Measurements from ENCODE around the gene PFDN1. TPM values are rescaled to one million over a fixed set of nuclear protein-coding genes. Genes with fewer than 3 reads are reported as not detected.

The PFDN1 gene
- total RNA-seq, 1 experiment from 2014 or later: 86.1 TPM

DNA sequence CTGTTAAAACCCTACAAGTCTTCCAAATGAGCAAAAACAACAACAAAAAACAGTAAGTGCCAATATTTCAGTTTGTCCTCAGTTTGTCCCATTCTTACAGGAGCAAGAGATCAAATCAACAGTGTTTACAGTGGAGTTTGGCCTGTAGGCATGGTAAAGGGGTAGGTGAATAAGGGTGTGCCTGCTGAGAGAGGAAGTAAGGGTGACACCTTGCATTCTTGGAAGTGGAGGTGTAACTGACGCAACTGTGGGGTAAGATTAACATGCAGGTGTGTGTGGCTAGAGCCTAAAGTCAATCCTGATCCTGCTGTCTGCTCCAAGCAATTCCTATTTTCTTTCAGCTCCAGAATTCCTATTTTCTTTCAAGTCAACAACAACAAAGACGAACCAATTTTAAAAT is 43.4 kb downstream of the PFDN1 start:
- no peak for DNase-seq (ENCODE audit: low read depth)

- DNase-seq (ENCODE audit: low read depth): no peak
Measured at GRCh38 chr5:140258873-140259272, 44.0 kb downstream of the PFDN1 start.

- peak; percentile 45 for DNase-seq (ENCODE audit: low read depth)
Measured at GRCh38 chr5:140258016-140258415, 44.9 kb downstream of the PFDN1 start.

DNA sequence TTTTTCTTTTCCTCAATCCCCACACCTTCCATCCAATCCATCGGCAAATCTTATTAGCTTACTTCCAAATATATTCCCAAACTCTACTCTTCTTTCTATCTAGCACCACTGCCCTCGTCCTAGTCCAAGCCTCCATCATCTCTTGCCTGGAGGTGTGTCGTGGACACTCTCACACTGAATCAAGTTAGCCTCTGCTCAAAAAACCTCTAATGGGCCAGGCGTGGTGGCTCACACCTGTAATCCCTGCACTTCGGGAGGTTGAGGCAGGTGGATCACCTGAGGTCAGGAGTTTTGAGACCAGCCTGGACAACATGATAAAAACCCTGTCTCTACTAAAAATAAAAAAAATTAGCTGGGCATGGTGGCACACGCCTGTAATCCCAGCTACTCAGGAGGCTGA is 46.2 kb downstream of the PFDN1 start:
- no peak for DNase-seq (ENCODE audit: low read depth)

- DNase-seq (ENCODE audit: low read depth): no peak
Measured at GRCh38 chr5:140255460-140256157, 47.3 kb downstream of the PFDN1 start.

DNA sequence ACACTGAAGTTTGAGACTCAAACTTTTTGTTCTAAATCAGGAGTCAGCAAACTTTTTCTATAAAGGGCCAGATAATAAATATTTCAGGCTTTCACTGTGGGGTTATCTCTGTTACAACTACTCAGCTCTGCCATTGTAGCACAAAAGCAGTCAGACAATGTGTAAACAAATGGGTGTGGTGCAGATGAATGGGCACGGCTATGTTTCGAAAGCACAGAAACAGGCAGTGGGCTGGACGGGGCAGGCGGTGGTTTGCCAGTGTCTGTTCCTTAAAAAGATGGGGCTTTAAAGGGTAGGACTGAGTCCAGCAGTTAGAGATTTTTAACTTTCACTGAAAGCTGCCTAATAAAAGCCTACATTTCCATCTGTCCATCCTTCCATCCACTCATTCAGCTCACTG is 48.9 kb downstream of the PFDN1 start:
- DNase-seq (ENCODE audit: low read depth): peak; percentile 15

- DNase-seq (ENCODE audit: low read depth): no peak
Measured at GRCh38 chr5:140252470-140253126, 50.3 kb downstream of the PFDN1 start.

GRCh38 chr5:140251527-140251973 is 51.4 kb downstream of the PFDN1 start:
- peak; percentile 97 for DNase-seq (ENCODE audit: low read depth)

DNA sequence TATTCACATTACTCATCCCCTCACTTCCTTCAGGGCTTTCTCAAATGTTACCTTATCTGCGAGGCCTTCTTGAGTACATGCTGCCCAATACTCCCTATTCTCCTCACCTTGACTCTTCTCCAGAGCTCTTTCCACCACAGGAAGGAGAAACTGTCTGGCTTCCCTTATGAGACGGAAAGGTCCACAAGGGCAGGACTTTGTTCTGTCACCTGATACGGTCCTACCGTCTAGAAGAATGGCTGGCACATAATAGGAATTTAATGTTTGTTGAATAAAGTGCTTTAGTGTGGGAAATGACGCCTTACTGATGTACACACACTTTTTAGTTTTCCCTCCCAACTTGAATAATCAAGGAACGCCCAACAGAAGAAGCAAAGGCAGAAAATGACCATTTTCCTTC is 52.5 kb downstream of the PFDN1 start:
- DNase-seq (ENCODE audit: low read depth): no peak

DNA sequence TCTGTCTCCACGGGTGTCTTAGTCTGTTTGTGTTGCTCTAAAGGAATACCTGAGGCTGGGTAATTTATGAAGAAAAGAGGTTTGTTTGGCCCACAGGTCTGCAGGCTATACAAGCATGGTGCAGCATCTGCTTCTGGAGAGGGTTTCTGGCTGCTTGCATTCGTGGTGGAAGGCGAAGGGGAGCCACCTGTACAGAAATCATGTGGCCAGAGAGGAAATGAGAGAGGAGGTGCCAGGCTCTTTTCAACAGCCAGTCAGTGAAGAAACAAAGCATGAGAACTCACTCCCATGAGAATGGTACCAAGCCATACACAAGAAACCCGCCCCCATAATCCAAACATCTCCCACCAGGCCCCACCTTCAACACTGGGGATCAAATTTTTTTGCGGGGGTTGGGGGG is 53.4 kb downstream of the PFDN1 start:
- DNase-seq (ENCODE audit: low read depth): no peak

GRCh38 chr5:140248414-140248813 is 54.5 kb downstream of the PFDN1 start:
- no peak for DNase-seq (ENCODE audit: low read depth)

DNA sequence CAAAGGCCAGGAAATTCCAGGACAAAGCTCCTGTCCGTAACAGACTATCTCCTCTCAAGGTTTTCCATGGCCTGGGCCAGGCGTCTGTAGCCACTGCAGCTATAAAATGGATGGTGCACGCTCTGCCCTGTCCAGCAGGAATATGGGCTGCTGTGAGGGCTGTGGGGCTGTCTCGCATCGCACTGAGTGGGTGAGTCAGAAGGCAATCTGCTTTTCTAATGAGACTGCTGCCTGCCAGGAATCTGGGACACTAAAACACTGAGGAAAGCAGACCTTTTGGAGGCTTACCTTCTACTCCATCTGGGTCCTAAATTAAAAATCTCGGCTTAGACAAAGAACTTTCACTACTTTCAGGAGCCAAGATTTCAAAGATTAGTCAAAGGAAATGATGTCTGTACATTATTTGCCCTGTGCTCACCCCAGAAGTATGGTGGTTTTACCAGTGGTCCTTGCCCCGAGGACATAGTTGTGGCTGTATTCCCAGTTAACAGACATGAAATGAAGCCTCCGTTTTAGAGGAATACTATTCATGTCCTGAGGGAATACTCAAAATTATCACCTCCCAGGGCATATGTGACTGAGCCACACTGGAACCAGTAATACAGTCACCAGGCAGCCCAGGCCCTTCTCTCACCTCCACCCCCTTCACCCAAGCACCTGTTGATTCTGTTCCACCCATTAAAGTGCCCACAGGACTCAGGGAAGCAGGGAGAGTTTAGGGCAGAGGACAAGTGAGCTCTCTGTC is 56.4 kb downstream of the PFDN1 start:
- peak; percentile 86 for DNase-seq (ENCODE audit: low read depth)

DNA sequence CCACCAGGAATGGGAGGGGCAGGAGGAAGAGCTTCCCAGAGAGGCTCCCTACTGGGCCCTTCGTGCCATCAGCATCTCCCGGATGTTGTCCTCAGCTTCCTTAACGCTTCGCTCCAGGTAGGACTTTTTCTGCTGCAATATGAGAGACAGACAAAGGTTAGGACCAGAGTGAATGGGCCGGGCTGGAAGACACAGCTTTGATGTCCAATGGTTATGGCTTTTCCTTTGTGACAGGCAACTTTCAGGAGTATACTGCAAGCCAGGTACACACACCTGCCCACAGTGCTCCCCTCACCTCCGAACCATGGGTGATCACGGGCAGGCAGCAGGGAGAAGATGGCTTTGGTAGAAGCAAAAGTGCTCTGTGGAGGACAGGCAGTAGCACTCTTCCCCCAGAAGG is 57.0 kb downstream of the PFDN1 start:
- DNase-seq (ENCODE audit: low read depth): no peak

DNA sequence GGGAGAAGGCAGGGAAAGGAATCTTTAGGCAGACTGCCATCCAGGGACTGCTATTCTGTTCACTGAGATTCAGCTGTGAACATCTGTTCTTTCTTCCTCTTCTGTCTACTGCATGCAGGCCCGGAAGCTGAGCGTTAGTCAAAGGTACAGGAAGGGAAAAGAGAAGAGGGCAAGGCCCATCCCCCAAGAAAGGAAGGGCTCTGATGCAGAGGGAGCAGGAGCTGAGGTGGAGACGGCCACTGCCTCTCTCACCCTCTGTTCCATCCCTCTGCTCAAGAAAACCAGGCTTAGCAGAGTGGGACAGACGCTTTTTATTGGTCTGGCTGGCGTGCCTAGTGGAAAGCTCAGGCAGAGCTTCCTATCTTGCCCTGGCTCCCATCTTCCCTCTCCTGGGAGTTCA is 57.6 kb downstream of the PFDN1 start:
- DNase-seq (ENCODE audit: low read depth): no peak

DNA sequence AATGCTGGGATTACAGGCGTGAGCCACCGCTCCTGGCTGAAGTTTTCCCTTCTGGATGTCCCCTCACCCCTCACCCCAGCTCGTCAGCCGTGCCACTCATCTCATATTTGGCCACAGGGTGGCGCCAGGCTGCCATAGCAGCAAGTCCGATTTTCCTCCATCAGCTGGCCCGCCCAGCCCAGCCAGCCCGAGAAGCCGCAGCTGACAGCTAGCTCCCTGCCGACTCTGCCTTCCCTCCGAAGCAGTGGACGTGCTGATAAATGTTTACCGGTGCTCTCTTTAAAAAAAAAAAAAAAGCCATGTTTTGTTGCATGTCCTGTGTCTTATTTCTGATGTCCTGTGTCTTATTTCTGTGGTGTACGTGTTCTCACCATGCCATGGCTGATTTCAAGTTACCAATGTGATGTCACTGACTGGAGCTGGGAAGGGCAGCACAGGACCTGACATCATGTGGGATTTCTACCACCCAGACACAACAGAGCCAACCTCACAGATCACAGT is 58.3 kb downstream of the PFDN1 start:
- peak; percentile 77 for DNase-seq (ENCODE audit: low read depth)

- no peak for DNase-seq (ENCODE audit: low read depth)
Measured at GRCh38 chr5:140243706-140244250, 59.1 kb downstream of the PFDN1 start.

- DNase-seq (ENCODE audit: low read depth): no peak
Measured at GRCh38 chr5:140242890-140243585, 59.9 kb downstream of the PFDN1 start.

GRCh38 chr5:140242099-140242498 is 60.8 kb downstream of the PFDN1 start:
- DNase-seq (ENCODE audit: low read depth): no peak

DNA sequence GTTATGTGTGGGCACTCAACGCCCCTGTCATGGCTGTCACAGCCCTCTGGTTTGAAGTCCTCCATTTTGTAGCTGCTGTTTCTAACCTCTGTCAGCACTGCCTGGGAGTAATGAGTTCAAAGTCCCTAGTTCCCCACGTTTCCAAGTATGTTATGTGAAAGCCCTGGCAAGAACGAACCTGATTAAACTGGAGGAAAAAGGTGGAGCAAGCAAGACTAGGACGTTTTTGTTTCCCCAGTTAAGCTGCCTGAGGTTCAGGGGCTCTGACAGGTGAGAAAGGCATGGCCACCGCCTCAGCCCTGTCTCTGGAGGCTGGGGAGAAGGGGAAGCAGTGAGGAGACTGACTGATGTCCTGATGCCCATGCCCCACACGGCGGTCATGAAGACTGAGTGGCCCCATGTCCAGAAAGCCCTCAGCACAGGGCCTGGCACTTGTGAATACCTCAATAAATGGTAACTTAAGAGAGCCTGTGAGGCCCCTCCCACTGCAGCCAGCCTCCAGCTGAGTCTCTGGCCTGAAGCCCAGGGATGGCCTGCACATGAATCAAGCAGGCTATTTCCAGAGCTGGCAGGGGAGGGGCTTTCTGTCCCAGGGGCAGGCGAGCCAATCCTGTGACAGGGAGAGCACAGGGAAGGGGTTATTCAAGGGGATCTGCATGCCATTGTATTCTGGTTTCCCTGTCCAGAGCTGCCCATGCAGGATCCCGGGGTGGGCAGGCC is 61.8 kb downstream of the PFDN1 start:
- peak; percentile 85 for DNase-seq (ENCODE audit: low read depth)

GRCh38 chr5:140239939-140240700 is 62.8 kb downstream of the PFDN1 start:
- DNase-seq (ENCODE audit: low read depth): peak; percentile 44

Data from RPMI7951 (cell line).